ENCODE measurements around the gene GPR78. TPM values are rescaled to one million over a fixed set of nuclear protein-coding genes. Genes with fewer than 3 reads are reported as not detected.

Gene GPR78
- total RNA-seq, 1 donor from 2014 or later, result 0.21 TPM

DNA sequence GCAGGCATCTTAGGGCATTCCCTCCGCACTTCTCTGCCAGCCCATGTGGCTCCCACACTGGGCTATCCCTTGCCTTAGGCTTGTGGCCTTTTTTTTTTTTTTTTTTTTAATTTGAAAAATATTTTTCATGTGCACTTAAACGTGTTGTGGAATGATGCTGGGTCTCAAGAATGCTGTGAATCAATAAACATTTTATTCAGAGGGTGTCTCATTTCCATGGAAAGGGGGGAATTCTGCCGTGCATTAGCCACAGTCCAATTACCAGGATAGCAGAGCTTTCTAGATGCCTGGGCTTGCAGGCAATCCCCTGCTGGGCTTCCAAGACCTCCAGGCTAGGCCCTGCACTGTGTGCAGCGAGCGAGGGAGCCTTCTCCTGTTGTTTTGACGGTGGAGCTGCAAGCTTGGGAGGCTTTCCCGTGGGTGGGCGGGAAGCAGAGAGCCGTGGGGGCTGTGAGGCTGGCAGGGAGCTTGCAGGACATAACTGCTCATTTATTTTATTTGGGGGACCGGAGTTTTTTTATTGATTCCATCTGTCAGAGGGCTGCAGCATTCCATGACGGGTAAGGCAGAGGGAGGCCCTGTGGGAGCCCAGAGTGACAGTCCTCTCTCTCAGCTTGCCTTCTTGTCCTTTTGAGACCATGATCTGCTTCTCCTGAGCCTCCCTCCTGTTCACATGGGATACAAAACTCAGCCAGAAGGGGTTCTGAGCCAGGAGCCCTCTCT, 9.8 kb downstream of the GPR78 start:
- H3K27me3 ChIP-seq (ENCODE audit: low read depth), result peaks cover 72% of the 10 kb centered on the region
- peak; percentile 18 for DNase-seq

DNA sequence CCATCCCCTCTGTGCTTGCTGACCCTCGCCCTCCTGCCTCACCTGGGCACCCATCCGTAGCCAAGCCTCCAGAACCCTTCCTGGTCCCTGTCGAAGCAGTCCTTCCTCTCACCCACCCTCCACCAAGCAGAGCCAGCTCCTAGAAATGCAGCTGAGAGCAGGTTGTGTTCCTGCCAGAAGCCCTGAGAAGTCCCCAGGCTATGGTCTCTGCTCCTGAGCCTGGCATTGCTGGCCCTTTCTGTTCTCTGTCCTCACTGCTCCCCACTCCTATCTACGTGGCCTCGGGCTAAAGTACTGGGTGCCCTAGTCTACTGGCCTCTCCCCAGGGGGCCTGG, 10.3 kb downstream of the GPR78 start:
- Histone ChIP-seq H3K4me1 (no peaks in the 10 kb centered on the region), H3K9me3 (no peaks in the 10 kb centered on the region), H3K27ac (no peak overlapping the region), H3K27me3 (ENCODE audit: low read depth) (peaks cover 67% of the 10 kb centered on the region), H3K36me3 (no peaks in the 10 kb centered on the region), H3K4me3 (no peak overlapping the region)
- no peak for TF ChIP-seq CTCF (IDR thresholded peaks at IDR 0.05)
- DNase-seq (peak; percentile 12), ATAC-seq (no peak)
- intact Hi-C loops (cut with DNase I), result no loop called here

More for the DNA sequence above, 9.8 kb downstream of the GPR78 start:
- Histone ChIP-seq H3K9me3 (no peaks in the 10 kb centered on the region), H3K27ac (no peak overlapping the region), H3K4me1 (no peaks in the 10 kb centered on the region), H3K4me3 (no peak overlapping the region), H3K36me3 (no peaks in the 10 kb centered on the region)
- ATAC-seq, result no peak
- intact Hi-C loops (cut with DNase I), result no loop called here
- no peak for TF ChIP-seq CTCF (IDR thresholded peaks at IDR 0.05)

- H3K4me1 ChIP-seq, result no peaks in the 10 kb centered on the region
- no peak for TF ChIP-seq CTCF (IDR thresholded peaks at IDR 0.05)
- ATAC-seq (no peak), DNase-seq (peak; percentile 28)
- intact Hi-C loops (cut with DNase I), result no loop called here
- no peak overlapping the region for H3K27ac ChIP-seq
- no peaks in the 10 kb centered on the region for H3K36me3 ChIP-seq
- no peak overlapping the region for H3K4me3 ChIP-seq
- peaks cover 66% of the 10 kb centered on the region for H3K27me3 ChIP-seq (ENCODE audit: low read depth)
- no peaks in the 10 kb centered on the region for H3K9me3 ChIP-seq
Observed at GRCh38 chr4:8591114-8591513, 10.9 kb downstream of the GPR78 start.

GRCh38 chr4:8591626-8592365, 11.6 kb downstream of the GPR78 start:
- H3K9me3 ChIP-seq, result no peaks in the 10 kb centered on the region
- no peak overlapping the region for H3K4me3 ChIP-seq
- DNase-seq (peak; percentile 32), ATAC-seq (no peak)
- no peak for TF ChIP-seq CTCF (IDR thresholded peaks at IDR 0.05)
- H3K36me3 ChIP-seq, result no peaks in the 10 kb centered on the region
- no peak overlapping the region for H3K27ac ChIP-seq
- H3K4me1 ChIP-seq, result no peaks in the 10 kb centered on the region
- peaks cover 64% of the 10 kb centered on the region for H3K27me3 ChIP-seq (ENCODE audit: low read depth)
- intact Hi-C loops (cut with DNase I), result no loop called here

- Histone ChIP-seq H3K4me1 (no peaks in the 10 kb centered on the region), H3K4me3 (peak within 1 kb of the TSS; percentile 39), H3K27me3 (ENCODE audit: low read depth) (peaks cover 57% of the 10 kb centered on the region), H3K36me3 (no peaks in the 10 kb centered on the region), H3K27ac (no peak within 1 kb of the TSS), H3K9me3 (no peaks in the 10 kb centered on the region)
- peak; percentile 15 to 17 for ATAC-seq
- intact Hi-C loops (cut with DNase I), result no loop called here
- DNase-seq, result no peak
- no peak for TF ChIP-seq CTCF (IDR thresholded peaks at IDR 0.05)
Observed at GRCh38 chr4:8592366-8593263, 12.4 kb downstream of the GPR78 start, which contains the start of gene CPZ. TSS of gene CPZ (plus strand) at chr4:8592765. CDS start at chr4:8592834, 69 bp downstream.
